GM23248 (cell line): ENCODE data around the gene RNF111. TPM values are rescaled to one million over a fixed set of nuclear protein-coding genes. Genes with fewer than 3 reads are reported as not detected.

Source experiments
- DNase-seq: peaks from one replicate; pipeline ENCODE4 v3.0.0-alpha.2; 2015
- H2AFZ ChIP-seq: fragments of 200-600 bp; sonication (generic); 2 replicates; pipeline ENCODE4 v1.6.1; 2016; ENCODE audit warnings: antibody characterized with exemption
- H3F3A ChIP-seq: fragments of 200-600 bp; sonication (generic); 2 replicates; pipeline ENCODE4 v1.6.1; 2016; ENCODE audit warnings: mild to moderate bottlenecking, antibody characterized with exemption, mixed run types; ENCODE audit not compliant: insufficient read depth
- H3K27ac ChIP-seq: fragments of 200-600 bp; sonication (generic); 2 replicates; pipeline ENCODE4 v1.5.1; 2016; ENCODE audit warnings: mild to moderate bottlenecking
- H3K27me3 ChIP-seq: fragments of 200-600 bp; sonication (generic); replicated peaks from 2 replicates; pipeline ENCODE4 v1.6.1; 2016; ENCODE audit warnings: mild to moderate bottlenecking; ENCODE audit not compliant: insufficient read depth
- H3K36me3 ChIP-seq: fragments of 200-600 bp; sonication (generic); 2 replicates; pipeline ENCODE4 v1.6.1; 2016; ENCODE audit warnings: low read depth, mild to moderate bottlenecking
- H3K4me1 ChIP-seq: fragments of 200-600 bp; sonication (generic); 2 replicates; pipeline ENCODE4 v1.6.1; 2016; ENCODE audit warnings: mild to moderate bottlenecking; ENCODE audit not compliant: insufficient read depth
- H3K4me2 ChIP-seq: fragments of 200-600 bp; sonication (generic); one replicate; pipeline ENCODE4 v1.6.1; 2016; ENCODE audit warnings: mild to moderate bottlenecking; ENCODE audit not compliant: unreplicated experiment
- H3K4me3 ChIP-seq: fragments of 200-600 bp; sonication (generic); 2 replicates; pipeline ENCODE4 v1.5.1; 2016; ENCODE audit warnings: mild to moderate bottlenecking
- H3K79me2 ChIP-seq: fragments of 200-600 bp; sonication (generic); 2 replicates; pipeline ENCODE4 v1.6.1; 2016; ENCODE audit warnings: mild to moderate bottlenecking; ENCODE audit not compliant: insufficient read depth
- H3K9ac ChIP-seq: fragments of 200-600 bp; sonication (generic); 2 replicates; pipeline ENCODE4 v1.6.1; 2016; ENCODE audit warnings: mild to moderate bottlenecking
- H3K9me2 ChIP-seq: fragments of 200-600 bp; sonication (generic); 2 replicates; pipeline ENCODE4 v1.6.1; 2016; ENCODE audit warnings: mixed run types, mild to moderate bottlenecking, moderate library complexity; ENCODE audit not compliant: insufficient read depth
- H3K9me3 ChIP-seq: fragments of 200-600 bp; sonication (generic); one replicate; pipeline ENCODE4 v1.6.1; 2017; ENCODE audit warnings: low read depth
- H4K20me1 ChIP-seq: fragments of 200-600 bp; sonication (generic); 2 replicates; pipeline ENCODE4 v1.6.0; 2016; ENCODE audit not compliant: insufficient read depth
- EZH2 ChIP-seq: fragments of 200-600 bp; sonication (generic); IDR thresholded peaks from 2 replicates; pipeline ENCODE4 v1.6.1; 2018; ENCODE audit warnings: antibody characterized with exemption, mild to moderate bottlenecking; ENCODE audit not compliant: insufficient read depth, poor library complexity, severe bottlenecking
- EZH2phosphoT487 ChIP-seq: fragments of 200-600 bp; sonication (generic); IDR thresholded peaks from 2 replicates; pipeline ENCODE4 v1.6.1; 2018; ENCODE audit warnings: antibody characterized with exemption, moderate library complexity, mild to moderate bottlenecking, low read depth; ENCODE audit not compliant: insufficient read depth
- WGBS, 2 experiments: methylation state at CpG; one replicate each; pipeline ENCODE4 v1.1.6; 2015 to 2017; ENCODE audit warnings: low lambda C conversion rate in 2 of 2, low coverage in 1 of 2; ENCODE audit errors: missing lambda C conversion rate in 2 of 2; 5-methylcytosine and 5-hydroxymethylcytosine counted together
- in situ Hi-C: fragments of 300-500 bp; cut with MboI; formaldehyde crosslinking; loops from 2 replicates; pipeline ENCODE4 v1.15.0; 2020
- polyA plus RNA-seq: library from polyadenylated mRNA; unstranded; fragments of >200 nt; fragmentation: Nextera tagmentation; extraction: Ambion mirVana; gene quantifications from 2 replicates; pipeline ENCODE4 v1.2.1, GENCODE V29; 2016
- total RNA-seq: library from RNA; depleted of rRNA; stranded (reverse); fragments of >200 nt; shearing (Covaris generic); gene quantifications from 2 replicates; pipeline ENCODE4 v1.2.3, GENCODE V29; 2014

Gene RNF111
- total and polyA plus RNA-seq, 2 experiments from 2014 or later = 17.8 to 24.4 TPM

- no peaks in the 10 kb centered on the region for H3K27me3 ChIP-seq
- no peaks in the 10 kb centered on the region for H3K79me2 ChIP-seq
- peaks cover 6% of the 10 kb centered on the region; the same call in 1 of the 2 replicates for H3F3A ChIP-seq
- no peaks in the 10 kb centered on the region for H4K20me1 ChIP-seq
- TF ChIP-seq EZH2phosphoT487 = no peak
- no peak for TF ChIP-seq EZH2
- in situ Hi-C loops = no loop called here
- H2AFZ ChIP-seq = 0 out of 2 replicates have a peak overlapping the region, but pooled peaks have one; percentile 0
- peak; percentile 57 for DNase-seq
- H3K9me2 ChIP-seq = no peaks in the 10 kb centered on the region
- peak overlapping the region; percentile 54 for H3K4me2 ChIP-seq
- WGBS, 2 experiments = 53 to 59% methylated on average over 3 of the region's 3 CpGs
- H3K4me3 ChIP-seq = no peak overlapping the region
- H3K27ac ChIP-seq = no peak overlapping the region
- H3K4me1 ChIP-seq = peaks cover 23% of the 10 kb centered on the region
- H3K9ac ChIP-seq = no peak overlapping the region
- no peaks in the 10 kb centered on the region for H3K36me3 ChIP-seq
- no peaks in the 10 kb centered on the region for H3K9me3 ChIP-seq
Measured at GRCh38 chr15:58966698-58967097, 20.8 kb upstream of the RNF111 start.

DNA sequence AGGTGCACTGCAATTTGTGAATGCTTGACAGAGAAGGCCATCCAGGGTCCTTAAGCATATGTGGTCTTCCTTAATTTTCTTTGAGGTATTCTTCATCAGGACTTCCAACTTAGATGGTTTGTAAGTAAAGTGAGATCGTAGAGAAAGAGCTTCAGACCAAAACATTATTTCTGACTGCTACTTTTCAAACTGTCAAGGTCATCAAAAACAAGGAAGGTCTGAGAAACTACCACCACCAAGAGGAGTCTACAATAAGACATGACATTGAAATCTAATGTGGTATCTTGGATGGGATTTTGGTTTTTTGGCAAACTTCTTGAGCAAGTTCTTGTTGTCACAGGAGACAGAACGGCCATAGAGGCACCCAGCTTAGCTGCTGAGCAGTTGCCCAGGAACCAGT is 20.0 kb upstream of the RNF111 start:
- Histone ChIP-seq H2AFZ (0 out of 2 replicates have a peak overlapping the region, but pooled peaks have one; percentile 0), H3K4me2 (no peak overlapping the region), H3K4me3 (no peak overlapping the region), H3K9me3 (no peaks in the 10 kb centered on the region), H3K27me3 (no peaks in the 10 kb centered on the region), H3K27ac (no peak overlapping the region), H3K79me2 (no peaks in the 10 kb centered on the region), H3K4me1 (peaks cover 21% of the 10 kb centered on the region), H3F3A (peaks cover 6% of the 10 kb centered on the region; the same call in 1 of the 2 replicates), H3K9ac (no peak overlapping the region), H4K20me1 (no peaks in the 10 kb centered on the region), H3K36me3 (no peaks in the 10 kb centered on the region), H3K9me2 (no peaks in the 10 kb centered on the region)
- no peak for DNase-seq
- no peak for TF ChIP-seq EZH2
- TF ChIP-seq EZH2phosphoT487 = no peak
- WGBS, 2 experiments = 91 to 95% methylated on average over 2 of the region's 2 CpGs
- in situ Hi-C loops = no loop called here

DNA sequence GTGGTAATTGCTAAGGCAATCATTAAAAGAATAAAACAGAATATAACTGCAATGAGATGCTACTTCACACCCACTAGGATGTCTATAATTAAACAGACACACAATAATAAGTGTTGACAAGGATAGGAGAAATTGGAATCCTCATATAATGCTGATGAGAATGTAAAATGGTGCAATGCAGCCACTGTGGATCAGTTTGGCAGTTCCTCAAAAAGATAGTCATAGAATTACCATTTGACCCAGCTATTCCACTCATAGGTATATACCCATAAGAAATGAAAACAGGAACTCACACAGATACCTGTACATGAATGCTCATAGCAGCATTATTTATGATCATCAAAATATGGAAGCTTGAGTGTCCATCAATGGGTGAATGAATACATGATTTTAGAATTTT is 9.6 kb upstream of the RNF111 start:
- Histone ChIP-seq H3K9ac (no peak overlapping the region), H3K27ac (no peak overlapping the region), H3K4me2 (no peak overlapping the region), H4K20me1 (no peaks in the 10 kb centered on the region), H3K9me3 (no peaks in the 10 kb centered on the region), H3K9me2 (no peaks in the 10 kb centered on the region), H3F3A (0 out of 2 replicates have a peak, but pooled peaks cover 5% of the 10 kb centered on the region), H3K4me3 (no peak overlapping the region), H3K27me3 (no peaks in the 10 kb centered on the region), H3K79me2 (no peaks in the 10 kb centered on the region), H2AFZ (no peak overlapping the region), H3K36me3 (no peaks in the 10 kb centered on the region), H3K4me1 (no peaks in the 10 kb centered on the region)
- DNase-seq = no peak
- in situ Hi-C loops = loop anchor here (10.0 kb wide), 1 partner anchor 517 kb away; no protein-coding TSS in a partner anchor
- TF ChIP-seq EZH2 = no peak
- no peak for TF ChIP-seq EZH2phosphoT487

DNA sequence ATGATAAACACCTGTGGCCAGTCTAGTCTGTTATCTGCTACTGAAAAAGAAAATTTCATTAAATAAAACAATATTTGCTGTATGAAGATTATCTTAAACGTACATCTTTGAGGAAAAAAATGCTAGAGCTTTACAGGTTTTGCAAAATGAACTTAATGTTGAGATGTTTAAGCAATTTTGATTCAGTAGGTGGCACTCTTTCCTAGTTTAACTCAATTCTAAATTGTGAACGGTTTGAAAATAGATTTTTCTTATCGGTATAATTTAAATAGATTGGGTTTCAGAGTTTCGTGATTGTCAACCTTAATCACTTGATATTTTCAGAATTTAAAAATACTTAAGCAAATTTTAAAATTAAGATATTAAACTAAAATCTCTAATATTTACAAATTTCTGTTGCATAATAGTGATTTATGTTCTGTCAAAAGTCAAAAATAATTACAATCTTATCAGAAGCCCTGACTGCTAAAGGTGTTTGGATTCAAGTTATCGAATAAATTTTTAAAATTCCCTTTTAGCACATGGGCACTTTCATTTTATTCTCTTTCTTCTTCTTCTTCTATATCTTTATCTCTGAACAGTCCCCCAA is 7.0 kb upstream of the RNF111 start:
- H3K36me3 ChIP-seq = no peaks in the 10 kb centered on the region
- H3K4me1 ChIP-seq = no peaks in the 10 kb centered on the region
- H3K4me2 ChIP-seq = no peak overlapping the region
- DNase-seq = peak; percentile 64
- H2AFZ ChIP-seq = no peak overlapping the region
- 1 to 4% methylated on average over 5 of the region's 5 CpGs for WGBS, 2 experiments
- H3K4me3 ChIP-seq = no peak overlapping the region
- no peak overlapping the region for H3K9ac ChIP-seq
- H3K27me3 ChIP-seq = no peaks in the 10 kb centered on the region
- H3K79me2 ChIP-seq = no peaks in the 10 kb centered on the region
- in situ Hi-C loops = no loop called here
- 0 out of 2 replicates have a peak, but pooled peaks cover 5% of the 10 kb centered on the region for H3F3A ChIP-seq
- TF ChIP-seq EZH2 = no peak
- no peak for TF ChIP-seq EZH2phosphoT487
- no peaks in the 10 kb centered on the region for H3K9me2 ChIP-seq
- no peaks in the 10 kb centered on the region for H3K9me3 ChIP-seq
- H4K20me1 ChIP-seq = no peaks in the 10 kb centered on the region
- no peak overlapping the region for H3K27ac ChIP-seq
